ENCODE data around the gene CDC42BPB. TPM values are rescaled to one million over a fixed set of nuclear protein-coding genes. Genes with fewer than 3 reads are reported as not detected.
A peak's percentile ranks its signal among the peaks of the same experiment; 100 is the strongest.

Gene CDC42BPB
- total and polyA plus RNA-seq, 2 donors from 2014 or later: 22.5 to 127 TPM

- intact Hi-C loops (cut with DNase I): no loop called here
- no peak overlapping the region for H3K27ac ChIP-seq (ENCODE audit: low read depth in 2 of 2, low read length in 2 of 2)
- FAIRE-seq (no peak), DNase-seq (no peak)
- H3K9ac ChIP-seq (ENCODE audit: low read length in 3 of 3): no peak overlapping the region
- TF ChIP-seq, protein P1, sequence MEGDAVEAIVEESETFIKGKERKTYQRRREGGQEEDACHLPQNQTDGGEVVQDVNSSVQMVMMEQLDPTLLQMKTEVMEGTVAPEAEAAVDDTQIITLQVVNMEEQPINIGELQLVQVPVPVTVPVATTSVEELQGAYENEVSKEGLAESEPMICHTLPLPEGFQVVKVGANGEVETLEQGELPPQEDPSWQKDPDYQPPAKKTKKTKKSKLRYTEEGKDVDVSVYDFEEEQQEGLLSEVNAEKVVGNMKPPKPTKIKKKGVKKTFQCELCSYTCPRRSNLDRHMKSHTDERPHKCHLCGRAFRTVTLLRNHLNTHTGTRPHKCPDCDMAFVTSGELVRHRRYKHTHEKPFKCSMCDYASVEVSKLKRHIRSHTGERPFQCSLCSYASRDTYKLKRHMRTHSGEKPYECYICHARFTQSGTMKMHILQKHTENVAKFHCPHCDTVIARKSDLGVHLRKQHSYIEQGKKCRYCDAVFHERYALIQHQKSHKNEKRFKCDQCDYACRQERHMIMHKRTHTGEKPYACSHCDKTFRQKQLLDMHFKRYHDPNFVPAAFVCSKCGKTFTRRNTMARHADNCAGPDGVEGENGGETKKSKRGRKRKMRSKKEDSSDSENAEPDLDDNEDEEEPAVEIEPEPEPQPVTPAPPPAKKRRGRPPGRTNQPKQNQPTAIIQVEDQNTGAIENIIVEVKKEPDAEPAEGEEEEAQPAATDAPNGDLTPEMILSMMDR (IDR thresholded peaks at IDR 0.05; ENCODE audit: borderline replicate concordance, extremely low read depth, insufficient read depth): no peak
- no peak overlapping the region for H3K4me3 ChIP-seq (ENCODE audit: low read length in 3 of 3)
- no peaks in the 10 kb centered on the region for H3K27me3 ChIP-seq (ENCODE audit: control insufficient read depth, insufficient read depth, low read length)
- no peaks in the 10 kb centered on the region for H3K4me1 ChIP-seq (ENCODE audit: control insufficient read depth in 2 of 3, insufficient read depth in 2 of 3, low read depth in 1 of 3, low read length in 3 of 3)
- H3K36me3 ChIP-seq (ENCODE audit: control insufficient read depth in 2 of 3, insufficient read depth in 3 of 3, low read length in 3 of 3): peaks cover 2 to 67% (median 45%) of the 10 kb centered on the region in 3 donors
- H3K9me3 ChIP-seq (ENCODE audit: control insufficient read depth in 2 of 3, insufficient read depth in 1 of 3, low read length in 3 of 3): no peaks in the 10 kb centered on the region
These were observed 101.5 kb downstream of the CDC42BPB start for GRCh38 chr14:102955636-102956408.

DNA sequence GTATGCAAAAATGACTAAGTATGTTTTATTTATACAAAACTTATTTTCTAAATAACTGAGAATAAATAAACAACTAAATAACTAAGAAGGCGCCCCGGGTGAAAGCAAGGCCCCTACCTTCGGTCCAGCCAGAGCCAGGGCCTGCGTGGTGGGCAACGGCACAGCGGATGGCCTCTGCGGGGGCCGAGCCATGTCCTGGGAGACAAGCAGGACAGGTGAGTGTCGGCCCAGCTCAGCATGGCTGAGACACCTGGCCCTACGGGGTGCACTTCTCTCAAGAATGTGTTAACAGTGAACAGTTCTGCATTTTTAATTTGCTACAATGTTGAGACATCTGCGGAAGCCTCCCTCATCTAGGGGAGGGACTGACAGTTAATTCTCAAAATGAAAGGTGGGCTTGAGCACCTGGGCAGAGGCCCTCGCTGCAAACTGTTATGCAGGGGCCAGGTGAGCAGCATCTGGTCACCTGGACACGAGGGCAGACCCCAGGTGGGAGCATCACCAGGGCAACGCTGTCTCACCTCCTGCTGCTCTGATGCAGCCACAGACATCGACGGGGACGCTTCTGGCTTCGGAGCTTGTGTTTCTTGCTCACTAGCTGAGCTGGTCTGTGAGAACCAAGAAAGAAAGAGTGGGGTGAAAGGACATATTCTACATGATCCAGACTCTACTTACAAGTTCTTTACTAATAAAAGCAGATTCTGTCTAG, 103.1 kb downstream of the CDC42BPB start:
- intact Hi-C loops (cut with DNase I): no loop called here
- Histone ChIP-seq H3K4me3 (ENCODE audit: low read length in 3 of 3) (no peak overlapping the region), H3K9me3 (ENCODE audit: control insufficient read depth in 2 of 3, insufficient read depth in 1 of 3, low read length in 3 of 3) (no peaks in the 10 kb centered on the region), H3K36me3 (ENCODE audit: control insufficient read depth in 2 of 3, insufficient read depth in 3 of 3, low read length in 3 of 3) (peaks cover 2 to 75% (median 50%) of the 10 kb centered on the region in 3 donors), H3K4me1 (ENCODE audit: control insufficient read depth in 2 of 3, insufficient read depth in 2 of 3, low read depth in 1 of 3, low read length in 3 of 3) (no peaks in the 10 kb centered on the region), H3K27me3 (ENCODE audit: control insufficient read depth, insufficient read depth, low read length) (no peaks in the 10 kb centered on the region), H3K27ac (ENCODE audit: low read depth in 2 of 2, low read length in 2 of 2) (no peak overlapping the region), H3K9ac (ENCODE audit: low read length in 3 of 3) (no peak overlapping the region)
- TF ChIP-seq, protein P1 (IDR thresholded peaks at IDR 0.05; ENCODE audit: borderline replicate concordance, extremely low read depth, insufficient read depth): no peak
- FAIRE-seq (no peak), DNase-seq (peak in 1 of 5 donors; percentile 62)

DNA sequence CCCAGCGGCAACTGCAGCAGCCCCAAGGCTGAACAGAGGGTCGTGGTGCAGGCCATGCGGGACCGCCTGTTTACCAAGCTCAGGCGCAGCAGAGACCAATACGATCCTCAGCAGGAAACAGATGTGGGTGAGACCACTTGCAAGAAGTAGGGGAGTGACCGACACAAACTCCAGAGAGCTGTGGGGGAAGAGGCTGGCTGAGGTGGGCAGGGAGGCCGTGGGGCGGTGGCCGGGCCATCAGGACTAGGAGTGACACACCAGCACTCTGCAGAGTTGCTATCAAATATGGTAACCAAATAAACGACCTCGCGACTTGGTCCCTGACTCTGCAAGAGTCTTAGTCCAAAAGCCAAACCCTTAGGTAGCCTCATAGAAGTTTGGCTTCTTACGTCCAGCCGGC, 104.2 kb downstream of the CDC42BPB start:
- H3K36me3 ChIP-seq (ENCODE audit: control insufficient read depth in 2 of 3, insufficient read depth in 3 of 3, low read length in 3 of 3): peaks cover 2 to 73% (median 49%) of the 10 kb centered on the region in 3 donors
- FAIRE-seq: no peak
- intact Hi-C loops (cut with DNase I): no loop called here

More for the DNA sequence above, 104.2 kb downstream of the CDC42BPB start:
- H3K9ac ChIP-seq (ENCODE audit: low read length in 3 of 3): no peak overlapping the region
- TF ChIP-seq, protein P1 (IDR thresholded peaks at IDR 0.05; ENCODE audit: borderline replicate concordance, extremely low read depth, insufficient read depth): no peak
- H3K4me1 ChIP-seq (ENCODE audit: control insufficient read depth in 2 of 3, insufficient read depth in 2 of 3, low read depth in 1 of 3, low read length in 3 of 3): no peaks in the 10 kb centered on the region
- peak in 1 of 5 donors; percentile 43 for DNase-seq
- H3K27ac ChIP-seq (ENCODE audit: low read depth in 2 of 2, low read length in 2 of 2): no peak overlapping the region
- H3K27me3 ChIP-seq (ENCODE audit: control insufficient read depth, insufficient read depth, low read length): no peaks in the 10 kb centered on the region
- H3K4me3 ChIP-seq (ENCODE audit: low read length in 3 of 3): no peak overlapping the region
- H3K9me3 ChIP-seq (ENCODE audit: control insufficient read depth in 2 of 3, insufficient read depth in 1 of 3, low read length in 3 of 3): no peaks in the 10 kb centered on the region
